Aorta (tissue), 5 donors: ENCODE data around the gene PFN3. TPM values are rescaled to one million over a fixed set of nuclear protein-coding genes. Genes with fewer than 3 reads are reported as not detected.

ENCODE experiments used
- ATAC-seq: fragments of 200-7000 bp; cut with Tn5 transposase; one replicate; pipeline ENCODE4 v1.9.1; 2022; ENCODE audit warnings: moderate library complexity; ENCODE audit not compliant: low FRiP score
- DNase-seq, 2 donors: peaks; one replicate each; pipeline ENCODE4 v3.0.0-alpha.2; 2020
- H3K27ac ChIP-seq, 2 donors: one replicate each; pipeline ENCODE4 v1.5.1; 2013; ENCODE audit warnings: low read length in 2 of 2, mild to moderate bottlenecking in 2 of 2, moderate library complexity in 2 of 2, control low read depth in 1 of 2, inconsistent platforms in 1 of 2, low read depth in 1 of 2
- H3K27me3 ChIP-seq, 2 donors: one replicate each; pipeline ENCODE4 v1.6.1; 2013; ENCODE audit warnings: control low read depth in 1 of 2, low read length in 1 of 2, mild to moderate bottlenecking in 1 of 2, moderate library complexity in 1 of 2; ENCODE audit not compliant: insufficient read depth in 2 of 2, control insufficient read depth in 1 of 2
- H3K36me3 ChIP-seq, 2 donors: one replicate each; pipeline ENCODE4 v1.6.1; 2013; ENCODE audit warnings: control low read depth in 1 of 2, low read length in 1 of 2, mild to moderate bottlenecking in 1 of 2; ENCODE audit not compliant: insufficient read depth in 2 of 2, control insufficient read depth in 1 of 2
- H3K4me1 ChIP-seq, 2 donors: one replicate each; pipeline ENCODE4 v1.6.1; 2013; ENCODE audit warnings: low read length in 2 of 2, control low read depth in 1 of 2, mild to moderate bottlenecking in 1 of 2, moderate library complexity in 1 of 2; ENCODE audit not compliant: insufficient read depth in 2 of 2, control insufficient read depth in 1 of 2
- H3K4me3 ChIP-seq, 2 donors: one replicate each; pipeline ENCODE4 v1.5.1; 2013; ENCODE audit warnings: low read length in 2 of 2, control low read depth in 1 of 2, mild to moderate bottlenecking in 1 of 2
- H3K9me3 ChIP-seq: one replicate; pipeline ENCODE4 v1.6.1; 2013; ENCODE audit warnings: mild to moderate bottlenecking, low read length; ENCODE audit not compliant: control insufficient read depth
- WGBS, 2 donors: extraction: QIAGEN DNeasy Blood & Tissue Kit; methylation state at CpG; one replicate each; pipeline ENCODE4 v1.1.7; 2013; 5-methylcytosine and 5-hydroxymethylcytosine counted together
- intact Hi-C, 2 donors: fragments of 100-400 bp; cut with DNase I; formaldehyde crosslinking; loops; one replicate each; pipeline versions ENCODE4 v1.14.2 to v1.15.0; 2022
- polyA plus RNA-seq, 2 donors: library from polyadenylated mRNA; stranded (reverse); fragments of 200-250 nt; gene quantifications; one replicate each; pipeline ENCODE4 v1.2.3, GENCODE V29; 2013
- total RNA-seq, 2 donors: library from RNA; stranded (reverse); fragmentation: NEBNext Ultra II Directional; extraction: Animal tissue kit (Norgen Biotek cat#: 25700); gene quantifications; one replicate each; pipeline ENCODE4 v1.2.1, GENCODE V29; 2021
- donor health status: healthy with polysubstance abuse.
- donor health status: Bipolar disorder and iron deficiency.
- donor health status: DM: no; HTN: no; CAD: no.
- donor health status: DM: no; HTN: no; CAD: no.
- donor health status: DM: yes; HTN: yes; CAD: no.

PFN3 gene
- total and polyA plus RNA-seq, 4 donors, result not detected

GRCh38 chr5:177414481-177414880 is 14.0 kb upstream of the PFN3 start:
- no peak overlapping the region for H3K27ac ChIP-seq
- no peaks in the 10 kb centered on the region for H3K36me3 ChIP-seq
- no peaks in the 10 kb centered on the region for H3K4me1 ChIP-seq
- ATAC-seq (no peak), DNase-seq (no peak)
- no peaks in the 10 kb centered on the region for H3K9me3 ChIP-seq
- H3K4me3 ChIP-seq, result no peak overlapping the region
- 76 to 82% methylated on average over 3 of the region's 3 CpGs for WGBS, 2 donors
- intact Hi-C loops, result no loop called here
- no peaks in the 10 kb centered on the region for H3K27me3 ChIP-seq

GRCh38 chr5:177412603-177413233 is 12.3 kb upstream of the PFN3 start:
- no peak overlapping the region for H3K27ac ChIP-seq
- no peak for DNase-seq
- WGBS, 2 donors, result 83 to 87% methylated on average over 8 of the region's 8 CpGs
- ATAC-seq, result no peak
- no peaks in the 10 kb centered on the region for H3K36me3 ChIP-seq
- no peaks in the 10 kb centered on the region for H3K4me1 ChIP-seq
- no peaks in the 10 kb centered on the region for H3K9me3 ChIP-seq
- H3K27me3 ChIP-seq, result no peaks in the 10 kb centered on the region
- intact Hi-C loops, result no loop called here
- no peak overlapping the region for H3K4me3 ChIP-seq

- no peak overlapping the region for H3K4me3 ChIP-seq
- DNase-seq, result no peak
- H3K4me1 ChIP-seq, result no peaks in the 10 kb centered on the region
- WGBS, 2 donors, result 89 to 92% methylated on average over 3 of the region's 3 CpGs
- ATAC-seq, result no peak
- H3K27ac ChIP-seq, result no peak overlapping the region
- no peaks in the 10 kb centered on the region for H3K27me3 ChIP-seq
- H3K36me3 ChIP-seq, result no peaks in the 10 kb centered on the region
- H3K9me3 ChIP-seq, result no peaks in the 10 kb centered on the region
- intact Hi-C loops, result no loop called here
Observed at GRCh38 chr5:177410575-177410974, 10.1 kb upstream of the PFN3 start.

GRCh38 chr5:177409043-177409801 is 8.8 kb upstream of the PFN3 start, which contains the start of gene F12:
Gene F12 (minus strand): TSS chr5:177409564. CDS start chr5:177409527, 37 bp downstream.
- Histone ChIP-seq H3K27ac (no peak within 1 kb of the TSS), H3K4me3 (no peak within 1 kb of the TSS), H3K27me3 (no peaks in the 10 kb centered on the region), H3K4me1 (no peaks in the 10 kb centered on the region), H3K9me3 (no peaks in the 10 kb centered on the region), H3K36me3 (no peaks in the 10 kb centered on the region)
- intact Hi-C loops, result no loop called here
- no peak for DNase-seq
- ATAC-seq, result no peak
- WGBS, 2 donors, result 90 to 92% methylated on average over 9 of the region's 9 CpGs

- ATAC-seq, result no peak
- peaks cover 0 to 3% of the 10 kb centered on the region in 2 donors for H3K27me3 ChIP-seq
- peak in 1 of 2 donors; percentile 64 for DNase-seq
- H3K4me3 ChIP-seq, result no peak overlapping the region
- 88 to 92% methylated on average over 5 of the region's 5 CpGs for WGBS, 2 donors
- no peaks in the 10 kb centered on the region for H3K4me1 ChIP-seq
- no peaks in the 10 kb centered on the region for H3K36me3 ChIP-seq
- no peaks in the 10 kb centered on the region for H3K9me3 ChIP-seq
- no peak overlapping the region for H3K27ac ChIP-seq
- intact Hi-C loops, result no loop called here
Observed at GRCh38 chr5:177405805-177406204, 5.3 kb upstream of the PFN3 start.

- Histone ChIP-seq H3K4me3 (no peak overlapping the region), H3K36me3 (no peaks in the 10 kb centered on the region), H3K27me3 (peaks cover 0 to 3% of the 10 kb centered on the region in 2 donors), H3K9me3 (no peaks in the 10 kb centered on the region), H3K4me1 (no peaks in the 10 kb centered on the region), H3K27ac (no peak overlapping the region)
- WGBS, 2 donors, result 86 to 100% methylated on average over 2 of the region's 2 CpGs
- intact Hi-C loops, result no loop called here
- ATAC-seq (no peak), DNase-seq (no peak)
Observed at GRCh38 chr5:177405312-177405711, 4.9 kb upstream of the PFN3 start.

- H3K9me3 ChIP-seq, result no peaks in the 10 kb centered on the region
- no peaks in the 10 kb centered on the region for H3K4me1 ChIP-seq
- H3K27ac ChIP-seq, result no peak overlapping the region
- H3K36me3 ChIP-seq, result no peaks in the 10 kb centered on the region
- ATAC-seq (no peak), DNase-seq (no peak)
- peaks cover 0 to 3% of the 10 kb centered on the region in 2 donors for H3K27me3 ChIP-seq
- H3K4me3 ChIP-seq, result no peak overlapping the region
- 26 to 32% methylated on average over 13 to 16 of the region's 16 CpGs for WGBS, 2 donors
- intact Hi-C loops, result loop anchor here in 1 of 2 donors (1.0 kb wide), 1 partner anchor 50 kb away; no protein-coding TSS in a partner anchor
Observed at GRCh38 chr5:177404641-177405179, 4.2 kb upstream of the PFN3 start.

- H3K36me3 ChIP-seq, result no peaks in the 10 kb centered on the region
- peak overlapping the region in 1 of 2 donors; percentile 0 for H3K4me3 ChIP-seq
- no peaks in the 10 kb centered on the region for H3K9me3 ChIP-seq
- no peak overlapping the region for H3K27ac ChIP-seq
- ATAC-seq, result peak; percentile 95
- H3K27me3 ChIP-seq, result peaks cover 0 to 3% of the 10 kb centered on the region in 2 donors
- intact Hi-C loops, result loop anchor here in 1 of 2 donors (1.0 kb wide), 1 partner anchor 50 kb away; no protein-coding TSS in a partner anchor
- no peaks in the 10 kb centered on the region for H3K4me1 ChIP-seq
- WGBS, 2 donors, result 0% methylated on average over 84 to 93 of the region's 93 CpGs
- peak; percentile 90 to 96 for DNase-seq
Observed at GRCh38 chr5:177403792-177404640, 3.6 kb upstream of the PFN3 start.
